ENCODE data around the gene EIF5.
"Not testable (repeated sequence)": the region's sequence is repeated elsewhere in the genome, so short reads cannot be mapped to it uniquely, and the experiment has no call there.

The EIF5 gene

DNA sequence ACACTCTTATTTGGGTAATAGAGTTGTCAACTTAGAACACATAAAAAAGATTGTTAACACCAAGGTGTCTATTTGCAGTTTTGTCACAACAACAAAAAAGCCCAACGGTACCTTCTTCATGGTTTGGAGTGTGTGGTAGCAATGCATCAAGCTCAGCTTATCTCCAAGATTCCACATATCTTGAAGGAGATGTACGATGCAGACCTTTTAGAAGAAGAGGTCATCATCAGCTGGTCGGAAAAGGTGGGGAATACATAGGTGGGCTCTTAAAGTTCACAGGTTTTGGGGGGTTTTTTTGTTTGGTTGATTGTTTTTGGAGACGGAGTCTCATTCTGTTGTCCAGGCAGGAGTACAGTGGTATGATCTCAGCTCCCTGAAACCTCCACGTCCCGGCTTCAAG, 5.5 kb downstream of the EIF5 start:
- FAIRE-seq: no peak

DNA sequence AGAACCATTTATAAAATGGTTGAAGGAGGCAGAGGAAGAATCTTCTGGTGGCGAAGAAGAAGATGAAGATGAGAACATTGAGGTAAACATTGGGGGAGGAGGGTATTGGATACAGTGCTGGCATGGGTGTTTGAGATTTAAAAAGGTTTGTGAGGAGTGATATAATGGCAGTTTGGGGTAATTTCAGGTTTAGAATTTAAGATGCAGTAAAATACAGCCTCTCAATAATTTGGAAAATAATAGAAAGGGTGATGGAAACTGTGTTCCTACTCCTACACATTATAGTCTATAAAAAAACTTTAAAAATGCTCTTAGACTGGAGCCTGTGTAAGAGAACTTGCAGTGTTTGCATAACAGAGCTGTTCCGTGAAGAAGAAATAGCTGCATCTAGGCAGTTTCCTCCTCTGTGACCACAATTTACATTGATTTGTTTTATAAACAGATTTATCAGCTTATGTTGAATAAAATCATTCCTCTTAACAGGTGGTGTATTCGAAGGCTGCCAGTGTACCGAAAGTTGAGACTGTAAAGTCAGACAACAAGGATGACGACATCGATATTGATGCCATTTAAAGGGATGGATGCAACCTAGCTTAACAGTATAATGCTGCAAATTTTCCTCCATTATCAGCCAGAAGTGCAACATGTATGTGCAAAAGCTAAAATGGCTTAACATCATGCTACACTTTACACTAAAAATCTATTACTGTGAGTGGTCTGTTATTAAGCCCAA, 6.6 kb downstream of the EIF5 start:
- no peak for FAIRE-seq

DNA sequence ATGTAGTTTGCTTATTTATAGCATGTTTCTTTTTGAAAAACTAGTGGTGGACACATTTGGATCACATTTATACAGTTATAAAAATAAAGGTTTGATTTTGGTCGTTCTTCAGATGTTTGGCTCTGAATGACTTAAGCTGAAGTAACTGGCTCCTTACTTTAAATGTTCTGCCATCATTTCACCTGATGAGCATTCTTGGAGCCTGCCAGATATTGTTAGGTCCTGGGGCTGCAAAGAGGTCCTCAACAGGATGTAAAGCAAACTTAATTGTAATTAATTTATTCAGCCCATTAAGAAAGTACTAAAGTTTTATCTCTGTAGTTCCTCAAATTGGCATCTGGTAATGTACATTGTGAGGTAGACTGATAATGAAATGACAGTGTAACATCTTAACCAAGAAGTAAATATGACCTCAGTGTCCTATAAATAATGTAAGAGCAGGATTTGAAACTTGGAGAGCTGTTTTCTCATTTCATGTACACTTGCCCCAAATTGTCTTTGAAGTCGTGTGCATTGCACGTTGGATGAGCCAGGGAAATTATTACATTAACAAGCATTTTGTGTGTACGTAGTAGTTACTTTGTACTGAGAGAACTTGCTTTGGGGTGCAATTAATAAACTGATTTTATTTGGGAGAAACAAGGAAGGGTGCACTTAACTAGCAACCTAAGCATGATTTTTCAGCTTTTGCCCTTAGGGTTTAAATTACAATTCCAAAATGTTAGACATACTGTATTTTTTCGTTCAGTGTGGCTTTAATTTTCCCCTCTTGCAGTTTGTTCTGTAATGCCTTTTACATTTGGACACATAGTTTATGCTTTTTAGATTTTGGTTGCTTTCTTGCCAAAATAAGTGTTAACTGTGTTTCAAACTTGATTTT, 7.5 kb downstream of the EIF5 start:
- FAIRE-seq: no peak

DNA sequence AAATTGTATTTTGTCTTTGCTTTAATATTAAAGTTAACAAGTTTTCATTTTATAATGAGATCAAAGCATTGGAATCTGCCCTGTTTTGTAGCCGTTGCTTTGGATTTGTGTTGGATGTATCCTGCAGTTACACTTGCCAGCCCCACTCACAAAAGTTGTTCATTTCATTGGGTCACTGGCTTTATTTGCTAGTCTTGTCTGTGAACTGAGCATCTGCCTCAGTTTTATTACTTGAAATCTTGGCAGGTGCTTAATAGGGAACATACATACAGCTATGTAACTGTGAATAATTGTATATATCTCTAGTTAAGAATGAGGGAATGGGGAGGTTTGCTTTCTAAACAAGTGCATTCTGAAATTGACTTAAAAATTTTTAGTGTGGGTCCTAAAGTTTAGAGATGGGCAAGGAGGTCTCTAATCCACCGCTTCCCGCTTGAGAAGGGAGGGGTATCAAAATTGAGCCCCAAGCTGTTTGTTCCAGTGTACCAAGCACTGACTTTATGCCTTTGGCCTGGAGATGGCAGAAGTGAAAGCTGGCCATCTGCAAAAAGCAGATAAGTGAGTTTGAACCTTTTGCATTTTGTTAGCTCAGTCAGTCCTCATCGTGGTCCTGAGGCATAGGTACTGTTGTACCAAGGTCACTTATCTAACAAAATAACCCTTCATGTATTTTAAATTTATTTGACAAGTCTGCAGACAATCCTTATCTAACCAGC, 9.3 kb downstream of the EIF5 start:
- FAIRE-seq: no peak

DNA sequence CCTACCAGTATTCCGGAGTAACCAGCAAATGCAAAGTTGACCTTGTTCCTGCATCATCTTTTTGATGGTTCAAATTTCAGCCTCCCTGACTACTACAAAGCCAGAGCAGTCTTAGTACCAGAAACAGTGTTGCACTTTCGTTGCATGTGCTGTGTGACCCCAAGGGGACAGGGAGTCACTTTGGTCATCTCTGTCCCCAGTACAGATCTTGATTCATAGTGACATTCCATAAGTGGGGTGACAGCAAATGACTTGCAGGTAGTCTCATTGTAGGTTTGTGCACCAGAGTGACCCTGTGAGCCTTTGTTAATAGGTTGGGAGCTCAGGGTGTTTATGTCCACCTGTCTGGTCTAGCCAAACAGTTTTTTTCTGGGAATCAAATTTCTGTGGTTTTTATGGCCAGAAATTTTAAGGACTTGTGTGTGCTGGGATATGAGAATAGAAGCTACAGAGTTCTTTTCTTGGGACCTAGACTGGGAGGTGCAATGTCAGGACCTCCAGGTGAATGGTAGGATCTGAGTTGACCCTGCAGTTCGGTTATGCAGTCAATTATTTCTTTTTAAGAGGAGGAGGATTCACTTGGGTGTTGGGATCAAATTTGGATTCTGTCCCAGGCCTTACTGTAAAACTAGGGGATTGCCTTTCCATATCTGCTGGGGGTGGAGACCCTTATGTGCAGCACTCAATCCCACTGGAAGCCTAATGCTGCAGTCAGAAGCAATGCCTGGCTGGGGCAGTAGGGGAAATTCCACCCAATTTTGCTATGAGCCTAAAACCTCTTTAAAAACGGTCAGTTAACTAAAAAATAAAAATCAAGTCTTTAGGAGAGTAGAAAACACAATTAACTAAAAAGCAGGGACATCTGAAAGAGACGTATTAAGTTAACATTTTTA, 10.1 kb downstream of the EIF5 start:
- FAIRE-seq: no peak

DNA sequence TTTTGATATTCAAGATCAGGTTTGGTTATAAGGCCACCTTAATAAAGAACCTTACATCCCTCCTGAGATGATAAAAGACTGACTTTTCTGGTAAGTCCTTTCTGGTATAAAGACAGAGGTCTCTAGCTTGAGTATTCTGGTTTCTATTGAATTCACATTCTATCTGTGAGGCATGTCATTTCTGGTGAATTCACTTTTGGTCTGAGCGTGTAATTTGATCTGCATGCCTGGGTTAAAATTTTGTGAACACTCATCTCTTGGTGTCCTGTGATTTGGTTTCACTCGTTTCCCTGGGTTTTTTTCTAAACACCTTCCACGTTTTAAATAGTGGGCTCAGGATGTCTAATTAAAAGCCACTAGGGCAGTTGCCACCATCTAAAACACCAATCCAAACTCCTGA, 12.2 kb downstream of the EIF5 start:
- FAIRE-seq: no peak

DNA sequence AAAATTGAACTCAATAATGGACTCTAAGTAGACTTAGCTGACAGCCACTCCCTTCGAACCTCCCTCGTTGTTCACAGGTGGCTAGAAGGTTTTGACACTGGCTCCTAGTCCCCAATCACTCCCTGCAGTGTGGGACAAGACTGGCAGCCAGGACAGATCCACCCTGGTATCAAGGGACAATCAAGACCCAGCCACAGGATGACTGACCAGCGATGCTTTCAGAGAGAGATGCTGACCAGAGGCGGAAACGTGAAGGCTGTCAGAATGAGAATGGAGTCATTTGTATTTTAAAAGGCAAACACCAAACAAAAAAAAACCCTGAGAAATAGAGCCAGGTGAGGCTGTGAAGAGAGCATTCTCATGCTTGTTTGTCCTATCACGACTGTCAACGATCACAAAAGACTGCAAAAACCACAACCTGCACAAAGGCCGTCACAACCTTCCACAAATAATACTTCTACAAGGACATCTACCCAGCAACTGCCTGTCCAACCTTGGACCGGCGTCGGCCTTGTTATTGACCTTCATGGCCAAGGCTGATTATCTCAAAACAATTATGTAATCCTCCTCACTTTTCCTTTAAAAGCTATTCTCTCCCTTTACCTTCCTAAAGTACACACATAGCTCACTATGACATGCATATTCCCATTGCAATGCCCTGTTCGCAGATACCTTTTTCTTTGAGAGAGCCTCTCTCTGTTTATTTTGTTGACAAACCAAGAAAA, 13.2 kb downstream of the EIF5 start:
- FAIRE-seq: no peak

DNA sequence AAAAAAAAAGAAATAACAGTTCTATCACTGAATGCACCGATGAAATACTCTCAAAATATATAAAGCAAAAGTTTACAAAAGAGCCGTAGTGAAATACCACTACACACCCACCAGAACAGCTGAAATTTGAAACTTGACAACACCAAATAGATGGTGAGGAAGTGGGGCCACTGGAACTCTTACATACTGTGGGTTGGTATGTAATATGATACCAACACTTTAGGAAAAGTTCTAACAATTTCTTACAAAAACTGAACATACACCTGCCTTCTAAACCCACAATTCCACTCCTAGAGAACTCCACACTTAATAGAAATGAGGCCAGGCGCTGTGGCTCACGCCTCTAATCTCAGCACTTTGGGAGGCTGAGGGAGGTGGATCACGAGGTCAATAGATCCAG, 14.1 kb downstream of the EIF5 start:
- no peak for FAIRE-seq

DNA sequence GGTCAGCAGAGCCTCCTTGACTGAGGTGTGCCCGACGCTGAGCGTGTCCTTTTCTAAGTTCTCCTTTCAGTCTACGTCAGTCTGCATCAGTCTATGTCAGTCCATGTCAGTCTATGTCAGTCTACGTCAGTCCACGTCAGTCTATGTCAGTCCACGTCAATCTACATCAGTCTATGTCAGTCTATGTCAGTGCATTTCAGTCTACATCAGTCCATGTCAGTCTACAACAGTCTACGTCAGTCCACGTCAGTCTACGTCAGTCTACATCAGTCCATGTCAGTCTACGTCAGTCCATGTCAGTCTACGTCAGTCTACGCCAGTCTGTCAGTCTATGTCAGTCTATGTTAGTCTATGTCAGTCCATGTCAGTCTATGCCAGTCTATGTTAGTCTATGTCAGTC, 15.9 kb downstream of the EIF5 start:
- FAIRE-seq: no peak

DNA sequence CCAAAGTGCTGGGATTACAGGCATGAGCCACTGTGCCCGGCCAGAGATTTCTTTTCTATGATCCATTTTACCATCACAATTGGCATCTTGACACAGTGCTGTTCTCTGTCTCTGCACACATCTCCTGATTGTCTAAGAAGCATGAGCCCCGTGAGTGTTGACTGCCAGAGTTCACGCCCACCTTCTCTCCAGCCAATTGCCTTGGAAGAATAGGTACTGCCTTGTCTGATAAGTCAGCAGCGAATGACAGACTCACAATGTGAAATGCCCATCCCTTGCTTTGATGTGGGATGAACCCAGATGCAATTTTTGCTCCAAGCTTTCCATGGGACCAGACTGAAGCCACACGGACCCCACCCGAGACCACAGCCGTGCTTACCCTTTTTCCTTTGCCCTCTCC, 19.3 kb downstream of the EIF5 start:
- FAIRE-seq: no peak

DNA sequence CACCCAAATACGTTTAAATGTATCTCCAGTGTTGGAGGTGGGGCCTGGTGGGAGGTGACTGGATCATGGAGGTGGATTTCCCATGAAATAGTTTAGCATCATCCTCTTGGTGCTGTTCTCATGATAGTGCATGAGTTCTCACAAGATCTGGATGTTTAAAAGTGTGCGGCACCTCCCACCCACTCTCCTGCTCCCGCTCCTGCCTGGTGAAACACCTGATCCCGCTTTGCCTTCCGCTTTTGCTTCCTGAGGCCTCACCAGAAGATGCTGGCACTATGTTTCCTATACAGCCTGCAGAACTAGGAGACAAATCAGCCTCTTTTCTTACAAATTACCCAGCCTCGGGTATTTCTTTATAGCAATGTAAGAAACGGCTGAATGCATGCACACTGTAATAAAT, 20.1 kb downstream of the EIF5 start:
- FAIRE-seq: no peak

DNA sequence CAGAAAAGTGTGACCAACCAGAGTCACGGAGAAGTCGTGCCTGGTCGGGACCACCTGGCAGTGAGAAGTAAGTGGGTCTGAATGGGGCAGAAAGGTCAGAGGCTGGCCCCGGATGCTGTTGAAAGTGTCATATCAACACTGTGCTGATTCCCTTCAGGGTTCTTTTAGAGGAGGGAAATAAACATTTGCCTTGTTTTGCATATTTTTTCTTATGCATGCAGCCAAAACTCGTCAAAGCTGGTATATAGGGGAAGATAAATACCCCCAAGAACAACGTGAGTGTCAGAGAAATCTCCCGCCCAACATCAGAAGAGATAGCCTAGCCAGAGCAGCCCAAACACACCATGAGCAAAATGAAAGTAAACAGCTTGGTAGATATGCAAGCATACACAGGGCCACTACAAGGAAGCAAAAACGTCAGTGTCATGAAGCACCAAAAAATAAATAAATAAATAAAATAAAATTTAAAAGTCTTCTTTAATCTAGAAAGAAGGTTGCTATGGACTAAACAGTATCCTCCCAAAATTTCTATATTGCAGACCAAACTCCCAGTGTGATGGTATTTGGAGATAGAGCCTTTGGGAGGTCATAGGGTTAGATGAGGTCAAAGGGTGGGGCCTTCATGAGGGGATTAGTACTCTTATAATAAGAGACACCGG, 22.1 kb downstream of the EIF5 start:
- no peak for FAIRE-seq

DNA sequence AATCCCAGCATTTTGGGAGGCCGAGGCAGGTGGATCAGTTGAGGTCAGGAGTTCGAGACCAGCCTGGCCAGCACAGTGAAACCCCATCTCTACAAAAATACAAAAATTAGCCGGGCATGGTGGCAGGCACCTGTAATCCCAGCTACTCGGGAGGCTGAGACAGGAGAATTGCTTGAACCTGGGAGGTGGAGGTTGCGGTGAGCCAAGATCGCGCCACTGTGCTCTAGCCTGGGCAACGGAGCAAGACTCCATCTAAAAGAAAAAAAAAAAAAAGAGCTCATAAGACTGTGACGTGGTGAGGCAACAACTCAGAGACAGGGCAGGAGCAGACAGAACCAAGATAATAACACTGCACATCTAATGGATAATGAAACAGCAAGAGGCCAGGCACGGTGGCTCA, 23.5 kb downstream of the EIF5 start:
- FAIRE-seq: not testable (repeated sequence)

DNA sequence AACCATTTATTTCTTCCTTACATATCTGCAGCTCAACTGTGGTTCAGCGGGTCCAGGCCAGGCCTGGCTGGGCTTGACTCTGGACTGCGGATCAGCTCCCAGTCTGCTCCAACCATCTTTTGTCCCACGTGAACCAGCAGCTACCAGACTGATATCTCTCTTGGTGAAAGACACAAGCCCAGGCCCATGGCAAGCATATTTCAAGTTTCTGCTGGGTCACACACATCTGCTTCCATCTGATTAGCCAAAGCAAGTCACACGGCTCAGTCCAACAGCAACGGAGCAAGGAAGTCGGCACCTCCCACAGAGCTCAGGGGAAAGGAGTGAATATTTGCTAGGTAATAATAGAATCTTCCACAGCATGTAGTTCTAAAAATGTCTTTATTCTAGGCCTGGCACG, 26.5 kb downstream of the EIF5 start:
- no peak for FAIRE-seq

DNA sequence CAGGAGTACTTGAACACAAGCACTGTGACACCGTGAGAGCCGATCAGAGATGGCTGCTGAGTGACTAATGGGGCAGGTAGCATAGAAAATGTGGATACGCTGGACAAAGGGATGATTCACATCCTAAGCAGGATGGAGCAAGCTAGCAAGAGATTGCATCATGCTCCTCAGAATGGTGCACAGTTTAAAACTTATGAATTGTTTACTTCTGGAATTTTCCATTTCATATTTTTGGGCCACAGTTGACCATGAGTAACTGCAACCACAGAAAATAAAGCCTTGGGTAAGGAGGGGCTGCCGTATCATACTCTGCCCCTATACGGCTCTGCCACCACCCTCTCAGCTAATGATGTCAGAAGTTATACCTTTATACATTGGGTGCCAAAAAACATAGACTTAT, 27.8 kb downstream of the EIF5 start:
- FAIRE-seq: no peak

DNA sequence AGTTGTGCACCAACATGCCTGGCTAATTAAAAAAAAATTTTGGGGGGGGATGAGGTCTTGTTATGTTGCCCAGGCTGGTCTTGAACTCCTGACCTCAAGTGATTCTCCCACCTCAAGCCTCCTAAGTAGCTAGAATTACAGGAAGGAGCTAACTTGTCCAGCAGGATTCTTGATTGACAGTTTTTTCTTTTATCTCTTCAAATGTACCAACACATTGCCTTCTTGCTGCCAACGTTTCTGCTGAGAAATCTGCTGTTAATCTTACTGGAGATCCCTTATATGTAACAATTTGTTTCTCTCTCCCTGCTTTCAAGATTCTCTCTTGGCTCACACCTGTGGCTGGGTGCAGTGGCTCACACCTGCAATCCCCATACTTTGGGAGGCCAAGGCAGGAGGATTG, 28.7 kb downstream of the EIF5 start:
- FAIRE-seq: no peak

DNA sequence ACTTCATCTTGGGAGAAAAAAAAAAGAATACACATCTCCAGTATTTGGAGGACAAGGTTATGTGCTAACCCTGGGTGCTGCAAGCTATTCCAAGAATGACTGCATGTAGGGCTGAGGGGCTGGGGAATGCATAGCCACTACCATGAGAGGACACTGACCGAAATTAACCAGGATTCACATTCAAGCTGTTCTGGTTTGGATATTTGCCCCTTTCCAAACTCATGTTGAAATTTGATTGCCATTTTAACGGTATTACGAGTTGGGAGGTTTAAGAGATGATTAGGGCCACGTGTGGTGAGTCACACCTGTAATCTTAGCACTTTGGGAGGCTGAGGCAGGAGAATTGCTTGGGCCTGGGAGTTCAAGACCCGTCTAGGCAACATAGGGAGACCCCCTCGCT, 32.7 kb downstream of the EIF5 start:
- FAIRE-seq: no peak

DNA sequence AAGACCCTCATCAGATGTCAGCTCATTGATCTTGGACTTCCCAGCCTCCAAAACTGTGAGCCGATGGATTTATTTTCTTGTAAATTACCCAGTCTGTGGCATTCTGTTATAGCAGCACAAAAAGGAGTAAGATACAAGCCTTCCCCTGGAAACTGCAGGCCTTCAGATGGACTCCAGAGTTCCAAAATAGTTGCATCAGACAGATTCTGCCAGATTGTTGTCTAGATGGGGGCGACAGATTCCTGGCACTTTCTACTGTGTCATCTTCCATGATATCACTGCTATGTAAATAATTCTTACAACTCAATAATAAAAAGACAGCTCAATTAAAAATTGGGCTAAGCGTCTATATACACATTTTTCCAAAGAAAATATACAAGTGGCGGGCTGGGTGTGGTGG, 34.0 kb downstream of the EIF5 start:
- no peak for FAIRE-seq

DNA sequence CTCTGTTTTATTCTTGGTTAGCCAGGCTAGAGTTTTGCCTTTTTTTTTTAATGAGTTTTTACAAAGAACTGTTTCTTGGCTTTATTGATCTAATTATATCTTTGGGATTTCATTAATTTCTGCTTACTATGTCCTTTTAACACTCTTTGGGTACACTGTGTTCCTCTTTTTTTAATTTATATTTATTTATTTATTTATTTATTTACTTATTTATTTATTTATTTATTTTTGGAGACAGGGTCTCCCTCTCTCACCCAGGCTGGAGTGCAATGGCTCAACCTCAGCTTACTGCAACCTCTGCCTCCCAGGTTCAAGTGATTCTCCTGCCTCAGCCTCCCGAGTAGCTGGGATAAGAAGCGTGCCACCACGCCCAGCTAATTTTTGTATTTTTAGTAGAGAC, 36.0 kb downstream of the EIF5 start:
- FAIRE-seq: no peak

DNA sequence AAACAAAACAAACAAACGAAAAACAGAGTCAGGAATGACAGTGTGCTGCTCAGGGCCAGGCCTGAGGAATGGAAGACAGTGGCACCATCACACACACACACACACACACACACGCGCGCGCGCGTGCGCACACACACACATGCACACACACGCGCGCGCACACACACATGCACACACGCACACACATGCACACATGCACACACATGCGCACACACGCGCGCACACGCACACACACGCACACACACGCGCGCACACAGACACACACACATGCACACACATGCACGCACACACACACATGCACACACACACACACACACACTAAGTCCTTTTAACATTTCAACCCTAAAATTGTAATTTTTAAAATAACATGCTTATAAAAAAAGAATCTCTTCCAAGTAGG, 38.0 kb downstream of the EIF5 start:
- no peak for FAIRE-seq

DNA sequence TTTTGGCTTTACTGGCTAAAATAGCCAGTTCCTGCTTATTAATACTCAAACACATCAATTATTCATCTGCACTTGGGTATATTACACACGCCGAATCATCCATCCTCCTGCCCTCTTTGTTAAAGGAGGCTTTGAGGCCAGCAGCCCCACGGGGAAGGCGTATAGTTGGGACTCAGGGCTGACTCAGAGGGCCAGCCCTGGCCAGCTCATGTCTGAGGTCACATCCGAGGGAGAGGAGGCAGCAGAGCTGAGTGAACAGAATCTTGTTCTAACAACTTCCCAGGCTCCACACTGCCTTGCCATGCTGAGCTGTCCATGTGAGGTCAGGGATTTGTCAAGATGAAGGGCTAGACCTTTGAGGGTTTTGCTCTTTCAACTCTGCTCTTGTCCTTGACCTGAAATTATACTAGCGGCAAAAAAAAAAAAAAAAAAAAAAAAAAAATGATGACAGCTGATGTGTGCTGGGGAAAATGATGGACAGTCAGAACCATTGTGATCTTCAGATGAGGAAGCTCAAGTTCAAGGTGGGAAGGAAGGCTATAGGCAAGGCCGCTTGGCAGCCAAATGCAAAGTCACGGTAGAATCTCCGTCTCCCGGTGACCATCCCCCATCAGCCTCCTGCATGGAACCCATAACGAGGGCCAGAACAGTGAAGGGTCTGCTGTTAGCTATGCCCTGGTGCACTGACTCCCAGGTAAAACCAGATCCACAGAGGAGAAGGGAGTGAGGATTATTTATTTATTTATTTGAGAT, 38.7 kb downstream of the EIF5 start:
- no peak for FAIRE-seq
